HG02884 (cell line): ENCODE results near the gene DPH7.
A peak's percentile ranks its signal among the peaks of the same experiment; 100 is the strongest.
"Not testable (repeated sequence)": the region's sequence is repeated elsewhere in the genome, so short reads cannot be mapped to it uniquely, and the experiment has no call there.

Experiments
- ATAC-seq: cut with Tn5 transposase; IDR thresholded peaks from one replicate; pipeline ENCODE4 v1.9.1; 2021; ENCODE audit warnings: mild to moderate bottlenecking, moderate library complexity; ENCODE audit not compliant: unreplicated experiment

DPH7 gene

DNA sequence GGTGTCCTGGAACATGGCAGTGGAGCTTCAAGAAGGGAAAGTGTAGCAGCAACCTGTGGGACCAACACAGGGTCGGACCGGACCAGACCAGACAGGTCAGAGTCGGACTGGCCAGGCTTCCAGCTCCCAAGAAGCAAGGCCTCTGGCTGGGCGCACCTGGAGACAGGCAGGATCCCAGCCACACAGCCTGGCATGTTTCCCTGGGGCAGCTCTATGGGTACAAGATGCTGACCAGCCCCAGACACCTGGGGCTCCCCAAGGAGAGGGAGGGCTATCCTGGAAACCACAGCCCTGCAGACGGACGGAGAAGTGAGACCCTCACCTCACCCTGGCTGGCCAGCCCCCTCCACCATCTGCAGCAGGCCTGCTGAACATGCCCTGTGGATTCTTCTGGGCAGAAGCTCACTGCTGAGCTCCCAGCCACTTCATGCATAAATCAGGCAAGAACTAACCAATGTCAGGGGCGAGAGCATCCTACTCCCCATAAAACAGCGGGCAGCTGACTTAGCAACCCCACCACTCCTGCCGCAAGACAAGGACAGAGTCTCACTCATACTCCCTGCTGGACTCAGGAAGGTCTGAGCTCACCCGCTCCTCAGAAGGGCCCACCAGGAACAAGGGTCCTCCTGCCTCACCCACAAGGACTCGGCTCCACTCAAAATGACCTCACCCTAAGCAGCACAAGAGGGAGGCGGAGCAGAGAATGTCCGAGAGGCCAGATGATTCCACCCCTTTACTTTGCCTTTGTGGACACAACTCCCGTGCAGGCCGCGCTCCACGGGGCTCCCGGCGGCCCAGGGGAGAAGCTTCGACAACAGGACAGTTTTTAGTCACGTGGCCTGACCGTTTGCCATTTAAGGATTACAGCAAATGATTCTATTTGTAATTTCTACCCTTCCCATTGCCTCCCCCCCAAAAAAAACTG lies 2.9 kb upstream of the DPH7 start:
- ATAC-seq, result no peak

DNA sequence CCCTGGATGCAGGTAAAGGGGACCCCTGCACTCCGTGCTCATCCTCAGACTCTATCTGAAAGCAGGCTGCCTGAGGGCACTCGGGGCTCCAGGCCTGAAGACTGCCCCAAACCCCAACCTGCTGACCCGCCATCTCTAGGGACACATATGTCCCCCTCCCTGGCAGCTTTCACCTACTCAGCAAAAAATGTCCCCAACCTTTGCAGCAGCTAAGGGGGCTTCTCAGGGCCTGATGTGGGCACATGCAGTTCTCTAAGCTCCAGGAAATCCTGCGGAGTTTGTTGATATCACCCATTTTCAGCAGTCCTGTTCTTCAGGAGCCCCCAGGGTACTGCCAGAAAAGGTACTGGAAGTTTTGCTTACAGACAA lies 2.2 kb upstream of the DPH7 start:
- no peak for ATAC-seq

DNA sequence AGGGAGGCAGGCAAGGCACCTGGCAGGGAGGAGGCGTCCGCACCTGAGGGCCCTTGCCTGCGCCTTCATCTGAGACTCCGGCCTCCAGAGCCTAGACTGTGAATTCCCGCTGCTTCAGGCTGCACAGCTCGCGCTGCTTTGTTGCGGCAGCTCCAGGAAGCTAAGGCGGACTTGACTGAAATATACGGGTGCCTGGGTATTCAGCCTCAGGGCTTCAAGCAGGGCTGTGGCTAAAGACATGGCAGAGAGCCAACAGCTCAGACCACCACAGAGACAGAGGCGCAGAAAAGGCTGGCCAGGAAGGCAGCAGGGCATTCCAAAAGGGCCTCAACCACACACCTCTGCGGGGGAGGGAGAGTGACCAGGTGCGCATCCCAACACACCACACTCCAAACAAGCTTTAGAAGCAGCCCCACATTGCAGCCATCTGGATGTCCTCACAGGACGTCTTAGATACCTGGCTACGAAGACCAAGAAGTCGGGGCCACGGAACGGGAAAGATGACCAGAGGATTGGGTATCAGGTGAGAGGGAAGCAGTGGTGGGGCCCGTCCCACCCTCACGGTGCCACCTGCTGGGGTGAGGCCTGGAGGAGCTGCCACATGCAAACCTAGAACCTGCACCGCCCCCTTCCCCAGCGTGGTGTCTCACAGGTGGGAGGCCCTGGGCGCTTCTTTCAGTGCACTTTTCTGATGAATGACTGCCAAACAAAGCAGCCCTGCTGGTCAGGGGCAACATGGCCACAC lies 1.7 kb upstream of the DPH7 start:
- ATAC-seq, result no peak

DNA sequence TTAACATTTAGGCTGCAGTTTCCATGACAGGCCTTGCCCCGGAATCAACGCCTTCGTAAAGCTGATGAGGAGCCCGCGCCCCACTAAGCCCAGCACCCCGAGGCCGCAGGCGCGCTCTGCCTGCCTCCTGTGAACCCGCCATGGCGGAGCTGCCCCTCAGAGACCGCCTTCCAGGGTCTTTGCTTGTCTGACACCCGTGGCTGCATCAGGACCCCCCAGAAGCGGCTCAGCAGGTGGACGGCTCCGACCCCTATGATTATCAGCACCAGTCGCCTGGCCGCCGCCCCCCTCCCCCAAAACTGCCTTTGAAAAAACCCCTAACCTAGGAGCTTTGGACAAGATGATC lies 507 bp upstream of the DPH7 start:
- no peak for ATAC-seq

DNA sequence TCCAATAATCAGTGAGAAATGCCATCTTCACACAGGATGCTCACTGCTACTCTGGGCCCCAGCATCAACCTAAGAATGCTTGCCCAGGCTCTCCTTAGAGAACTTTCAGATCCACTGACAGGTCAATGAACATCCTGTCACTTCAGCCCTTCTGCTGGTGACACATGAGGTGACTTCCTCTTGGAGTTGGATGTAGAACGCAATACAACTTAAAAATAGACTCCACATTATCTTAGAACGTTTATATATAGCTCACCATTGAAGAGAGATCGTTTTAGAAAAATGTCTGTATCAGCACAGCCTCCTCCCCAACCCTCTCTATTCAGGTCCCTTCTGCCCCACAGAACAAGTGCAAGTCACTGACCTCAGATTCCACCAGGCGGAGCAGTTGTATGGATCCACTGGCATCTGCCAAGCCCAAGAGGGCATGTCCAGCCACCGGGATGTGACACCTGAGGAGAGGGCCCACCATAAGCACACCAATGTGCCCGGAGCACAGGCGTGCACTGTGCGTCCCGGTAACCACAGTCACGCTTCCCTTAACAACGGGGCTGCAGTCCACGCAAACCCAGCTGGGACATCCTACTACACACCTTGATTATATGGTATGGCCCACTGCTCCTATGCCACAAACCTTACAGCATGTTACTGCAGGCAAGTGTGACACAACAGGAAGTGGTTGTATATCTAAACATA lies 2.9 kb downstream of the DPH7 start:
- ATAC-seq, result no peak

DNA sequence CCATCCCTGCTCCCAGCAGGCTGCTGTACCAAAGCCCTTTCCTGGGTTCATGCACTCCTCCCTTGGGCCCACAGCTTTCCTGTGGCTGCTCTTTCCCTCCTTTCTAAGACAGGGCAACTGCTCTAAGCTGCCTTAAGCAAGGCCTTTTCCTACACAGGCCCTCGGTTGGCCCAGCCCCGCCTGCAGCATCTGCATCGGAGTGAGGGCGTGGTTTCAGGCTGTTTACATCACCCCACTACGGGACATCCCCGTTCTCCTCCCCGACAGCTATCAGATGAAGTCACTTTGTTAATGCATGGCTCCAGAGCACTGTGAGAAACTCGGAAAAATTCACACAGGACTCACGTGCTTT lies 3.4 kb downstream of the DPH7 start:
- no peak for ATAC-seq

DNA sequence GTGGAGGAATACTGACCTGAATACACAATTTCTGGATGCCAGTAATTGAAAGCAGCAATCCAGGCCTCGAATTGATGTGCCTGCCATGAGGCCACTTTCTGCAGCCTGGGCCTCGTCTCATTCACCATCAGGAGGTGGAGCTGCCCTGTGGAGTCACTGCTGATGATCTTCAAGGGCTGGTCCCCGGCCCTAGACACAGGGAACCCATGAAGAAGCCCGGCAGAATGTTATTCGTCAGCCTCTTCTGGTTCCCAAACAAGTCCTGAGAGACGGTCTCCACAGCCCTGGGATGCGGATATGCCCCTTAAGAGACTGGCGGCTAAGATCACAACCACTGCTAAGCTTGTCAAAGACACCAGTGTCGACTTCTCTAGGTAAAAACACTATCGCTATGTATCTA lies 4.5 kb downstream of the DPH7 start:
- no peak for ATAC-seq

DNA sequence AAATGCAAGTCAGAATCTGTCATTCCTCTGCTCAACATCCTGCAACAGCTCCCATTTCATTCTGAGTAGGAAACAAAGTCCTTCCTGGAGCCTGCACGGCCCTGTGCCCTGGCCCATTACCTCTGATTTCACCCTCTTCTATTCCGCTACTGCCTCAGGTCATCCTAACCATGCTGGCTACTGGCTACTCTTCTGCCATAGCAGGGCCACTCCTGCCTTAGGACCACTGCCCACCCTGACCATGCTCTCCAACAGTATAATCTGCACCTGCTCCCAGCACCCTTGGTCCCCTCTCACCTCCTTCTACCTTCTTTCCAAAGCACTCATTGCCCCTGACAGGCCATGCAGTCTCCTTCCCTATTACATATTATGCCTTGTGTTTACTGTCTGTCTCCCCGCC lies 8.2 kb downstream of the DPH7 start:
- no peak for ATAC-seq

DNA sequence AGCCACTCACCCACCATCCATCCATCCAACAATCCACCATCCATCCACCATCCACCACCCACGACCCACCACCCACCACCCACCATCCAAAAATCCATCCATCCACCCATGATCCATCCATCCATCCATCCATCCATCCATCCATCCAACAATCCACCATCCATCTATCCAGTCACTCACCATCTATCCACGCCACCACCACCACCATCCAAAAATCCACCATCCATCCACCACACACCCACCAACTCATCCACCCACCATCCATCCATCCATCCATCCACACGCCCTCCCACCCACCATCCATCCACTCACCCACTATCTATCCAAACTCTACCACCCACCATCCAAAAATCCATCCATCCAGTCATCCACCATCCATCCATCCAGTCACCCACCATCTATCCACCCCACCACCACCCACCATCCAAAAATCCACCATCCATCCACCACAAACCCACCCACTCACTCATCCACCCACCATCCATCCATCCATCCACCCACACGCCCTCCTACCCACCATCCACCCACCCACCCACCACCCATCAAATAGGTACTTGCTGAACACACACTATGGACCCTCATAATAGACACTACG lies 9.0 kb downstream of the DPH7 start:
- ATAC-seq, result no peak

DNA sequence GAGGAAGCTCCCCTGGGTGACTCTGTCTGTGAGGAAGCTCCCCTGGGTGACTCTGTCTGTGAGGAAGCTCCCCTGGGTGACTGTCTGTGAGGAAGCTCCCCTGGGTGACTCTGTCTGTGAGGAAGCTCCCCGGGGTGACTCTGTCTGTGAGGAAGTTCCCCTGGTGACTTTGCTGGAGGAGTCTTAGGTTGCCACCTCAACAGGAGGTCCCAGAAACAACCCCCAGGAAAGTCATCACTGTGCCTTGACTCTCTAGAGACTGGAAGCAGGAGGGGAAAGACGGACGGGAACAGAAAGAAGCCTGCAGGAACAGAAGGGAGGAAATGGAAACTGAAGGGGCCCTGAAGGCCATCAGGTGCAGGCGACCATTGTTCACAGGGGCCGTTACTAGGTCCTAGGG lies 10.3 kb downstream of the DPH7 start:
- not testable (repeated sequence) for ATAC-seq

DNA sequence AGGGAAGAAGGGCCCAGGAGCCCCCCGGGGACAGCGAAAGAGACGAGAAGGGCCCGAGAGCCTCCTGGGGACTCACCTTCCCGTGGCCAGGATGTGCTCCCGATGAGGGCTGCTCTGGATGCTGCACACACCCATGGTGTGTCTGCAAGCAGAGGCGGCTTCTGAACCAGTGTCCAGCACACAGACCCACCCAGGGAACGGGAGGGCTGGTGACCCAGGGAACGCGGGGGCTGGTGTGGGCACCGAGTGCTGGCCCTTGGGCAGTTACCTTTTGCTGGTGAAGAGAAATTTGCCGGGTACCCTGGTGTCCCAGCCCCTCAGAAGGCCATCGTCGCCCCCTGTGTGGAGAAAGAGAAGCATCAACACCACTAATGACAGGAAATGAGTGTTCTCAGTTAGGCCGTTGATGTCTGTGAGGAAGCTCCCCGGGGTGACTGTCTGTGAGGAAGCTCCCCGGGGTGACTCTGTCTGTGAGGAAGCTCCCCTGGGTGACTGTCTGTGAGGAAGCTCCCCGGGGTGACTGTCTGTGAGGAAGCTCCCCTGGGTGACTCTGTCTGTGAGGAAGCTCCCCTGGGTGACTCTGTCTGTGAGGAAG lies 13.8 kb downstream of the DPH7 start:
- ATAC-seq, result no peak

DNA sequence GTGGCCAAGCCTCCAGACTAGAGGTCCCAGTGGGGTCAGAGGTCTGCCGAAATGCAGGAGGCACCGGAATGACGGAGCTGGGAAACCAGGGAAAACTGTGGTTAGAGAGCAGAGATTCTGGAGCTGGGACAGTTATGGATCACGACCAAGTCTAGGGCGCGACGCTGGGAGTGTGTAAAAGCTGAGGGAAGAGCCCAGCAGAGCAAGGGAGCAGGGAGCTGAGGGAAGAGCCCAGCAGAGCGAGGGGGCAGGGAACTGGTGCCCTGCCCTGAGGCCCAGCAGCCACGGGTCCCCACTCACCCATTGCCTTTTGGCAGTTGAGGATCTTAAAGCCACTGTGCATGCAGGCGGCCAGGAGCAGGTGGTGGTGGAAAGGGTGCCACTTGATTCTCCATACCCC lies 14.6 kb downstream of the DPH7 start:
- no peak for ATAC-seq

DNA sequence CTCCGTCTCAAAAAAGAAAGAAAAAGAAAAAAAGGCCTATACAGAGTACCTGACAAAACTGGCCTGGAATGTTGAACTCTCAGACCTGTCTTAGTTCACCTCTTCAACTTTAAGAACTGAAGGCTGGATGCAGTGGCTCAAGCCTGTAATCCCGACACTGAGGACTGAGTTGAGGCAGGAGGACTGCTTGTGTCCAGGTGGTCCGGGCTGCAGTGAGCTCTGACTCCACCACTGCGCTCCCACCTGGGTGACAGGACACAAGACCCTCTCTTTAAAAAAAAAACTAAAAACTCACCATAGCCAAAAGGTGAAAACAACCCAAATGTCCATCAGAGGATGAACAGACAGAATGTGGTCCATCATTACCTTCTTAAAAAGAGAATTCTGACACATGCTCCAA lies 20.6 kb downstream of the DPH7 start:
- ATAC-seq, result no peak

DNA sequence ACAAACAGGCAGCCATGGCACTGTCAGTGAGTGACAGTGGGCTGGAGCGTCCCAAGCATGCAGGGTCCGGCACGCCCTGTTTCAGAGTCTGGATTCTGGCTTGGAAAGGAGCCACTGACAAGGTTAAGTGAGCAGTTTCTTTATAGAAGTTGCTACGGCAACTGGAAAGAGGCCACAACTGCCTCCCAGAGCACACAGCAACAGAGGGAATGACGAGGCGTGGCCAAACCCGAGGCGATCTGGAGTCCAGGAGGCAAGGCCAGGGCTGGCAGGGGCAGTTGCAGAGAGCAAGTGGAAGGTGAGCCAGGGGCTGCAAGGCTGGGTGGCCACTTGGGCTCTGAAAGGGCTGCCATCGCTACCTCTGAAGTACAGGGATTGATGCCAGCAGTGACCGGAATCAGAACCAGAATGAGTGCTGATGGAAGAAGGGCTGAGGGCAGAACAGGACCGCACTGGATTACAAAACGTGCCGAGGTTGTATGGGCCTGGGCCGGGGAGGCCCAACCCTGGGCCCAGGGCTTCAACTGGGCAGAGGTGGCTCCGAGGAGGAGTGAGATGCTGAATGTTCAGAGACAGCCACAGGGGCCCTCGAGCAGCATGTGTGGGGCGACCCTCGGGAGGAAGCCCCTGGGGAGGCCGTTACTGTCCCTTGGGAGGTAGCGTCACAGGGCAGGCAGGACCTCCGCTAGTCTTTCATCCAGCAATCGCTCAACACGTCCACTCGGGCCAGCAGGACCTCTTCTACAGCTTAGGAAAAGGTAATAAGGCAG lies 22.5 kb downstream of the DPH7 start:
- no peak for ATAC-seq

DNA sequence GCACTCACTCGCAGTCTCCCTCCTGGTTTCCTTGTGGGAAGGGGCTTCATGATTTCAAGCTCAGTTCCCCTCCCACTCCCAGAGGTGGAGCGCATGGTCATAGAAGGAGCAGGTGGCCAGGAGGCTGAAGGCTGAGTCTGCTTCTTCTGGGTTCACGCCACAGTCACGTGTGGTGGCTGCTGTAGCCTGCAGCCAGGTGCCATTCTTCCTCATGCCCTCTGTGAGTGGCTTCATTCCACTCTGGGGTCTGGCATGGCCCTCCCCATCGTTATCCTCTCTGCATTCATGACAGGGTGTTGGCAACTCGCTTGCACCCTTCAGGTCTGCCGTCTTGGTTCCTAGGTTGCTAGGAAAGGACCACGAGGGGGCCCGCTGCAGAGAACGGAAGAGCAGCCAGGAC lies 23.5 kb downstream of the DPH7 start:
- ATAC-seq, result no peak

DNA sequence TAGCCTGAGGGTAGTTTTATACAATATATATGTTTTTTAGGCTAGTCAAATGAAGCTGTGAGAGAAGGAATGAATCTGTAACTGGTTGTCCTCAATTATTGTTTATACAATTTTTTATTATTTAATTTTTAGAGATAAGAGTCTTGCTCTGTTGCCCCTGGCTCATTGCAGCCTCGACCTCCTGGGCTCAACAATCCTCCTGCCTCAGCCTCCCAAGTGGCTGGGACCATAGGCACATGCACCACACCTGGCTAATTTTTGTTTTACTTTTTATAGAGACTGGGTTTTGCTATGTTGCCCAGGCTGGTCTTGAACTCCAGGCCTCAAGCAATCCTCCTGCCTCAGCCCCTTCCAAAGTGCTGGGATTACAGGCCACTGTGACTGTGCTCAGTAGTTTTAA lies 24.4 kb downstream of the DPH7 start:
- no peak for ATAC-seq

DNA sequence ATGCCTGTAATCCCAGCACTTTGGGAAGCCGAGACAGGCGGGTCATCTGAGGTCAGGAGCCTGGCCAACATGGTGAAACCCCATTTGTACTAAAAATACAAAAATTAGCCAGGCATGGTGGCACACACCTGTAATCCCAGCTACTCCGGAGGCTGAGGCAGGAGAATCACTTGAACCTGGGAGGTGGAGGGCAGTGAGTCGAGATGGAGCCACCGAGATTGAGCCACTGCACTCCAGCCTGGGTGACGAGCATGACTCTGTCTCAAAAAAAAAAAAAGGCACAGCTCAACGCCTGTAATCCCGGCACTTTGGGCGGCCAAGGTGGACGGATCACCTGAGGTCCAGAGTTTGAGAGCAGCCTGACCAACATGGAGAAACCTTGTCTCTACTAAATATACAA lies 25.1 kb downstream of the DPH7 start:
- not testable (repeated sequence) for ATAC-seq

DNA sequence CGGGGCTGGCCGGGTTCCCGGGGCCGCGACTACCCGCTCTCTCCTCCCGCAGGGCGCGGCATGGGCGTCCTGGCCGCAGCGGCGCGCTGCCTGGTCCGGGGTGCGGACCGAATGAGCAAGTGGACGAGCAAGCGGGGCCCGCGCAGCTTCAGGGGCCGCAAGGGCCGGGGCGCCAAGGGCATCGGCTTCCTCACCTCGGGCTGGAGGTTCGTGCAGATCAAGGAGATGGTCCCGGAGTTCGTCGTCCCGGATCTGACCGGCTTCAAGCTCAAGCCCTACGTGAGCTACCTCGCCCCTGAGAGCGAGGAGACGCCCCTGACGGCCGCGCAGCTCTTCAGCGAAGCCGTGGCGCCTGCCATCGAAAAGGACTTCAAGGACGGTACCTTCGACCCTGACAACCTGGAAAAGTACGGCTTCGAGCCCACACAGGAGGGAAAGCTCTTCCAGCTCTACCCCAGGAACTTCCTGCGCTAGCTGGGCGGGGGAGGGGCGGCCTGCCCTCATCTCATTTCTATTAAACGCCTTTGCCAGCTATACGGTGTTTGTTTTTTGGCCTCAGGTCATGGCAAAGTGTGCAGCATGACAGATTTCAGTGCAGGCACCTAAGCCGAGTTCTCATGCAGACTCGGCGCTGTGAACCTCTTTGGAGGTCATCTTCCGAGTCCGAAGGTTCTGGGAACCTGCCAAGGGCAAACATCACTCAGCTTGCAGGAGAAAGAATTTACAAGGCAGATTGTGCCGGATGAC lies 26.5 kb downstream of the DPH7 start:
- ATAC-seq, result no peak

DNA sequence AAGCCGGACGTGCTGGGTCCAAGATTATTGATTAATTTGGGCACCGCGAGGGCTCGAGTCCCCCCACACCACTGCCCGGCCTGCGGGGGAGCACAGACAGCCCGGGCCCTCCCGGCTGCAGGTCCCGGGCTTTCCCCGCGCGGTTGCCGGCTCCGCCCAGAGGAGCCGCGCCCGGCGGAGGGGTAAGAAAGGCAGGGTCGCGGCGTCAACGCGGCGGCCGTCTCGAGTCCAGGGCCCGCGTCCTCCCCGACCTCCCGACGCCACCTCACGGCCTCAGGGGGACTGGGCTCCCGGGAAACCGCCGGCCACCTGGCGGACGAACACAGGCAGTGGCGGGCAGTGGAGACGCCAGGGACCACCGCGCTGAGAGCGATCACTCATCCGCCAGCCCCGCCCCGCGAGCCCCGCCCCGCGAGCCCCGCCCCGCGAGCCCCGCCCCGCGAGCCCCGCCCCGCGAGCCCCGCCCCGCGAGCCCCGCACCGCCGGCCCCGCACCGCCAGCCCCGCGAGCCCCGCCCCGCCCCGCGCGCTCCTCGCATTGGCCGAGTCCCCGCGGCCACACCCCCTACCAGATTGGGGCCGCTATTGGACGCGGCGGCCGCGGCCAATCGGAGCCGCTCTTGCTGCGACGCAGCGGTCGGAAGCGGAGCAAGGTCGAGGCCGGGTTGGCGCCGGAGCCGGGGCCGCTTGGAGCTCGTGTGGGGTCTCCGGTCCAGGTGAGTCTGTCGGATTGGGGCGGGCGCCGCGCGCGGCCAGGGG lies 27.3 kb downstream of the DPH7 start, which contains the start of gene MRPL41:
Gene MRPL41, plus strand, starts transcription at position 616 of the 758 bp plus-strand sequence. CDS start 203 bp downstream, outside the sequence.
- peak; percentile 70 for ATAC-seq
